Measurements from ENCODE around the gene PCGF3.

DNA sequence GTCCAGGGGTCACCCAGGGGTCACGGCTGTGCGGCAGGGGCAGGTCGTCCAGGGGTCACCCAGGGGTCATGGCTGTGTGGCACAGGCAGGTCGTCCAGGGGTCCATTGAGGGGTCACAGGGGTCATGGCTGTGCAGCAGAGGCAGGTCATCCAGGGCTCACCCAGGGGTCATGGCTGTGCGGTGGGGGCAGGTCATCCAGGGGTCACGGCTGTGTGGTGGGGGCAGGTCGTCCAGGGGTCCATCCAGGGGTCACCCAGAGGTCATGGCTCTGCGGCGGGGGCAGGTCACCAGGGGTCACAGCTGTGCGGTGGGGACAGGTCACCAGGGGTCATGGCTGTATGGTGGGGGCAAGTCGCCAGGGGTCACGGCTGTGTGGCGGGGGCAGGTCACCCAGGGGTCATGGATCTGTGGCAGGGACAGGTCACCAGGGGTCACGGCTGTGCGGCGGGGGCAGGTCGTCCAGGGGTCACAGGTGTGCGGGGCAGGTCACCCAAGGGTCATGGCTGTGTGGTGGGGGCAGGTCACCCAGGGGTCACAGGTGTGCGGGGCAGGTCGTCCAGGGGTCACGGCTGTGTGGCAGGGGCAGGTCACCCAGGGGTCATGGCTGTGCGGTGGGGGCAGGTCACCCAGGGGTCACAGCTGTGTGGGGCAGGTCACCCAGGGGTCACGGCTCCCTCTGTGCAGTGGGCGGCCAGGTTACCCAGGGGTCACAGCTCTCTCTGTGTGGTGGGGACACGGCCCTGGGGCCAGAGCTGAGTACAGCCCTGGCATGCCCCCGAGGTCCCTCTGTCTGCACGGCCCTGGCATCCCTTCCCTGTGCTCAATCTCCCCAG lies 47.6 kb upstream of the PCGF3 start:
- no peak for TF ChIP-seq POLR2A (IDR thresholded peaks at IDR 0.05)
- TF ChIP-seq, protein P1, sequence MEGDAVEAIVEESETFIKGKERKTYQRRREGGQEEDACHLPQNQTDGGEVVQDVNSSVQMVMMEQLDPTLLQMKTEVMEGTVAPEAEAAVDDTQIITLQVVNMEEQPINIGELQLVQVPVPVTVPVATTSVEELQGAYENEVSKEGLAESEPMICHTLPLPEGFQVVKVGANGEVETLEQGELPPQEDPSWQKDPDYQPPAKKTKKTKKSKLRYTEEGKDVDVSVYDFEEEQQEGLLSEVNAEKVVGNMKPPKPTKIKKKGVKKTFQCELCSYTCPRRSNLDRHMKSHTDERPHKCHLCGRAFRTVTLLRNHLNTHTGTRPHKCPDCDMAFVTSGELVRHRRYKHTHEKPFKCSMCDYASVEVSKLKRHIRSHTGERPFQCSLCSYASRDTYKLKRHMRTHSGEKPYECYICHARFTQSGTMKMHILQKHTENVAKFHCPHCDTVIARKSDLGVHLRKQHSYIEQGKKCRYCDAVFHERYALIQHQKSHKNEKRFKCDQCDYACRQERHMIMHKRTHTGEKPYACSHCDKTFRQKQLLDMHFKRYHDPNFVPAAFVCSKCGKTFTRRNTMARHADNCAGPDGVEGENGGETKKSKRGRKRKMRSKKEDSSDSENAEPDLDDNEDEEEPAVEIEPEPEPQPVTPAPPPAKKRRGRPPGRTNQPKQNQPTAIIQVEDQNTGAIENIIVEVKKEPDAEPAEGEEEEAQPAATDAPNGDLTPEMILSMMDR (IDR thresholded peaks at IDR 0.05): no peak
